CD4-positive, CD25-positive, alpha-beta regulatory T cell (primary cell): ENCODE results near the gene NKX2-3. TPM values are rescaled to one million over a fixed set of nuclear protein-coding genes. Genes with fewer than 3 reads are reported as not detected.
A peak's percentile ranks its signal among the peaks of the same experiment; 100 is the strongest.

Source experiments
- ATAC-seq, 2 donors: fragments of 150-1000 bp; cut with Tn5 transposase; one replicate each; pipeline ENCODE4 v1.10.0; 2021; ENCODE audit warnings: low read depth in 2 of 2, moderate number of reproducible peaks in 2 of 2, moderate library complexity in 1 of 2
- DNase-seq, 3 donors: peaks; one replicate each; pipeline versions ENCODE4 v3.0.0 to v3.0.0-alpha.2; 2012 to 2022; ENCODE audit warnings: mixed read lengths in 1 of 3
- H3K27ac ChIP-seq: one replicate; pipeline ENCODE4 v1.7.0; 2013; ENCODE audit warnings: mild to moderate bottlenecking, low read length; ENCODE audit not compliant: insufficient read depth, poor library complexity, severe bottlenecking
- H3K27me3 ChIP-seq: one replicate; pipeline ENCODE4 v1.7.0; 2013; ENCODE audit warnings: low read length; ENCODE audit not compliant: control insufficient read depth, insufficient read depth
- H3K36me3 ChIP-seq: one replicate; pipeline ENCODE4 v1.7.0; 2013; ENCODE audit warnings: mild to moderate bottlenecking, low read length, moderate library complexity; ENCODE audit not compliant: control insufficient read depth, insufficient read depth
- H3K4me1 ChIP-seq: 2 replicates; pipeline ENCODE4 v1.7.0; 2013; ENCODE audit warnings: mild to moderate bottlenecking, low read length; ENCODE audit not compliant: insufficient read depth, control insufficient read depth, poor library complexity, severe bottlenecking
- H3K4me3 ChIP-seq: one replicate; pipeline ENCODE4 v1.7.0; 2013; ENCODE audit warnings: low read depth, mild to moderate bottlenecking, low read length, moderate library complexity
- H3K9me3 ChIP-seq, 2 experiments: 1 replicate in 1 of 2; 2 replicates in 1 of 2; pipeline ENCODE4 v1.7.0; 2013; ENCODE audit warnings: low read length in 2 of 2, mild to moderate bottlenecking in 1 of 2, moderate library complexity in 1 of 2; ENCODE audit not compliant: control insufficient read depth in 2 of 2
- H3K27ac Mint-ChIP-seq, 3 donors: one replicate each; pipeline ENCODE4 v1.8.0; 2020 to 2022; ENCODE audit warnings: mild to moderate bottlenecking in 3 of 3, mixed read lengths in 3 of 3, moderate library complexity in 2 of 3
- H3K27me3 Mint-ChIP-seq: one replicate; pipeline ENCODE4 v1.8.0; 2022; ENCODE audit warnings: mild to moderate bottlenecking, mixed read lengths
- H3K36me3 Mint-ChIP-seq: one replicate; pipeline ENCODE4 v1.8.0; 2020; ENCODE audit warnings: mixed read lengths
- H3K4me1 Mint-ChIP-seq, 4 donors: one replicate each; pipeline ENCODE4 v1.8.0; 2020 to 2022; ENCODE audit warnings: mixed read lengths in 4 of 4, mild to moderate bottlenecking in 1 of 4
- H3K4me3 Mint-ChIP-seq, 4 donors: one replicate each; pipeline ENCODE4 v1.8.0; 2020 to 2022; ENCODE audit warnings: mild to moderate bottlenecking in 4 of 4, mixed read lengths in 4 of 4, moderate library complexity in 3 of 4
- H3K9me3 Mint-ChIP-seq, 7 donors: one replicate each; pipeline ENCODE4 v1.8.0; 2020 to 2022; ENCODE audit warnings: mixed read lengths in 7 of 7, mild to moderate bottlenecking in 3 of 7, moderate library complexity in 2 of 7
- polyA plus RNA-seq, 4 donors: library from polyadenylated mRNA; unstranded; fragments of 300-500 nt; fragmentation: Illumina TruSeq; gene quantifications; one replicate each; pipeline ENCODE4 v1.2.3, GENCODE V29; 2021
- total RNA-seq: library from RNA; stranded (reverse); gene quantifications from one replicate; pipeline ENCODE4 v1.2.3, GENCODE V29; 2022

Gene NKX2-3
- total and polyA plus RNA-seq, 5 donors from 2014 or later, result not detected

- Histone ChIP-seq H3K4me1 (peaks cover 11% of the 10 kb centered on the region), H3K4me3 (no peak overlapping the region), H3K9me3 (no peaks in the 10 kb centered on the region), H3K36me3 (no peaks in the 10 kb centered on the region), H3K27me3 (peaks cover 27% of the 10 kb centered on the region), H3K27ac (no peak overlapping the region)
- H3K9me3 Mint-ChIP-seq, result peaks cover 0 to 7% (median 0%) of the 10 kb centered on the region in 7 donors
- DNase-seq, result no peak
- H3K4me3 Mint-ChIP-seq, result no peak overlapping the region
- ATAC-seq, result no peak
- no peak overlapping the region for H3K27ac Mint-ChIP-seq
- peaks cover 6 to 41% (median 19%) of the 10 kb centered on the region in 4 donors for H3K4me1 Mint-ChIP-seq
- H3K27me3 Mint-ChIP-seq, result peaks cover 89% of the 10 kb centered on the region
- no peaks in the 10 kb centered on the region for H3K36me3 Mint-ChIP-seq
These were observed 4.0 kb upstream of the NKX2-3 start for GRCh38 chr10:99528494-99529441.

GRCh38 chr10:99529591-99530107 is 3.1 kb upstream of the NKX2-3 start:
- Mint-ChIP-seq H3K9me3 (peaks cover 0 to 4% (median 0%) of the 10 kb centered on the region in 7 donors), H3K27ac (peak overlapping the region in 1 of 3 donors; percentile 76), H3K27me3 (peaks cover 89% of the 10 kb centered on the region), H3K4me3 (peak overlapping the region in 2 of 4 donors; percentile 56 to 63), H3K4me1 (peaks cover 10 to 49% (median 27%) of the 10 kb centered on the region in 4 donors), H3K36me3 (no peaks in the 10 kb centered on the region)
- Histone ChIP-seq H3K27ac (no peak overlapping the region), H3K27me3 (peaks cover 35% of the 10 kb centered on the region), H3K4me1 (peaks cover 13% of the 10 kb centered on the region), H3K4me3 (no peak overlapping the region), H3K36me3 (no peaks in the 10 kb centered on the region), H3K9me3 (no peaks in the 10 kb centered on the region)
- DNase-seq (no peak), ATAC-seq (no peak)

GRCh38 chr10:99530108-99531025 is 2.4 kb upstream of the NKX2-3 start:
- H3K36me3 ChIP-seq, result no peaks in the 10 kb centered on the region
- no peak overlapping the region for H3K4me3 ChIP-seq
- H3K9me3 ChIP-seq, result no peaks in the 10 kb centered on the region
- no peak for ATAC-seq
- H3K4me1 ChIP-seq, result peaks cover 19% of the 10 kb centered on the region
- H3K27me3 Mint-ChIP-seq, result peaks cover 87% of the 10 kb centered on the region
- H3K4me3 Mint-ChIP-seq, result peak overlapping the region in 3 of 4 donors; percentile 48 to 63 (median 56)
- H3K27ac Mint-ChIP-seq, result peak overlapping the region in 1 of 3 donors; percentile 76
- peaks cover 10 to 53% (median 28%) of the 10 kb centered on the region in 4 donors for H3K4me1 Mint-ChIP-seq
- no peak for DNase-seq
- peaks cover 0 to 4% (median 0%) of the 10 kb centered on the region in 7 donors for H3K9me3 Mint-ChIP-seq
- peaks cover 36% of the 10 kb centered on the region for H3K27me3 ChIP-seq
- no peak overlapping the region for H3K27ac ChIP-seq
- H3K36me3 Mint-ChIP-seq, result no peaks in the 10 kb centered on the region

GRCh38 chr10:99531026-99531695 is 1.6 kb upstream of the NKX2-3 start:
- H3K27ac Mint-ChIP-seq, result no peak overlapping the region
- Histone ChIP-seq H3K36me3 (no peaks in the 10 kb centered on the region), H3K27ac (no peak overlapping the region), H3K4me1 (peaks cover 27% of the 10 kb centered on the region), H3K9me3 (no peaks in the 10 kb centered on the region), H3K4me3 (no peak overlapping the region), H3K27me3 (peaks cover 36% of the 10 kb centered on the region)
- H3K36me3 Mint-ChIP-seq, result no peaks in the 10 kb centered on the region
- H3K4me3 Mint-ChIP-seq, result no peak overlapping the region
- DNase-seq (no peak), ATAC-seq (no peak)
- H3K27me3 Mint-ChIP-seq, result peaks cover 84% of the 10 kb centered on the region
- peaks cover 10 to 58% (median 29%) of the 10 kb centered on the region in 4 donors for H3K4me1 Mint-ChIP-seq
- peaks cover 0 to 6% (median 0%) of the 10 kb centered on the region in 7 donors for H3K9me3 Mint-ChIP-seq

- H3K4me1 Mint-ChIP-seq, result peaks cover 10 to 65% (median 33%) of the 10 kb centered on the region in 4 donors
- Histone ChIP-seq H3K36me3 (no peaks in the 10 kb centered on the region), H3K9me3 (no peaks in the 10 kb centered on the region), H3K4me1 (peaks cover 34% of the 10 kb centered on the region), H3K4me3 (no peak overlapping the region), H3K27me3 (peaks cover 34% of the 10 kb centered on the region), H3K27ac (no peak overlapping the region)
- no peaks in the 10 kb centered on the region for H3K36me3 Mint-ChIP-seq
- peaks cover 85% of the 10 kb centered on the region for H3K27me3 Mint-ChIP-seq
- ATAC-seq (no peak), DNase-seq (no peak)
- H3K9me3 Mint-ChIP-seq, result peaks cover 0 to 8% (median 0%) of the 10 kb centered on the region in 7 donors
- no peak overlapping the region for H3K27ac Mint-ChIP-seq
- peak overlapping the region in 2 of 4 donors; percentile 44 to 55 for H3K4me3 Mint-ChIP-seq
These were observed 797 bp upstream of the NKX2-3 start for GRCh38 chr10:99531696-99532593.

GRCh38 chr10:99533496-99534449 is 1.0 kb downstream of the NKX2-3 start:
- H3K4me3 Mint-ChIP-seq, result peak overlapping the region; percentile 17 to 82 (median 56)
- peaks cover 36% of the 10 kb centered on the region for H3K27me3 ChIP-seq

More at GRCh38 chr10:99533496-99534449, 1.0 kb downstream of the NKX2-3 start:
- Histone ChIP-seq H3K36me3 (no peaks in the 10 kb centered on the region), H3K9me3 (no peaks in the 10 kb centered on the region), H3K27ac (no peak overlapping the region), H3K4me1 (peaks cover 34% of the 10 kb centered on the region), H3K4me3 (no peak overlapping the region)
- ATAC-seq (no peak), DNase-seq (no peak)
- Mint-ChIP-seq H3K27ac (no peak overlapping the region), H3K4me1 (peaks cover 10 to 65% (median 32%) of the 10 kb centered on the region in 4 donors), H3K9me3 (peaks cover 0 to 8% (median 0%) of the 10 kb centered on the region in 7 donors), H3K27me3 (peaks cover 90% of the 10 kb centered on the region), H3K36me3 (no peaks in the 10 kb centered on the region)
